AG20443 (cell line): ENCODE measurements around the gene JAKMIP1.
"Not testable (repeated sequence)": the region's sequence is repeated elsewhere in the genome, so short reads cannot be mapped to it uniquely, and the experiment has no call there.

Experiments
- DNase-seq: peaks from one replicate; pipeline ENCODE4 v3.0.0; 2012; ENCODE audit warnings: low spot score, mixed read lengths

The JAKMIP1 gene

GRCh38 chr4:6229095-6229494, 28.7 kb upstream of the JAKMIP1 start:
- no peak for DNase-seq

- DNase-seq = no peak
Observed at GRCh38 chr4:6228158-6229067, 28.1 kb upstream of the JAKMIP1 start.

GRCh38 chr4:6227412-6228157, 27.2 kb upstream of the JAKMIP1 start:
- DNase-seq = peak; percentile 4

DNA sequence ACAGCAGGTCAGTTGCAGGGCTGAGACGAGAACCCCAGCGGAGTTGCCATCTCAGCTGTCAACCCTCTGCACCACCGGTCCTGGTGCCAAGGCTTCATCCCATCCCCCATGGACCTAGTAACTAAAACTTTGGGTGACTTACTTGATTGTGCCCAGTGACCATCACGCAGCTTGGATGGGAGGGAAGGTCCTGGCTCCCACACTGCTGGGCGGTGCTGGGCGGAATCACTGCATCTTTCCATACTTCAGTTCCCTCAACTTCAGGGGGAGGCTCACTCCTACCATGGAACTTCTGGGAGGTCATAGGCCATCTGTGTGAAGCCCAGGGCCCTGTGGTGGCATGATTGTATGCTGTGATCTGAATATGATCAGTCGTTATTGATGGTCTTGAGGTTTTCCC, 26.2 kb upstream of the JAKMIP1 start:
- peak; percentile 2 for DNase-seq

- DNase-seq = peak; percentile 48
Observed at GRCh38 chr4:6225469-6225868, 25.1 kb upstream of the JAKMIP1 start.

- no peak for DNase-seq
Observed at GRCh38 chr4:6224735-6225134, 24.4 kb upstream of the JAKMIP1 start.

- peak; percentile 4 for DNase-seq
Observed at GRCh38 chr4:6222761-6223292, 22.5 kb upstream of the JAKMIP1 start.

DNA sequence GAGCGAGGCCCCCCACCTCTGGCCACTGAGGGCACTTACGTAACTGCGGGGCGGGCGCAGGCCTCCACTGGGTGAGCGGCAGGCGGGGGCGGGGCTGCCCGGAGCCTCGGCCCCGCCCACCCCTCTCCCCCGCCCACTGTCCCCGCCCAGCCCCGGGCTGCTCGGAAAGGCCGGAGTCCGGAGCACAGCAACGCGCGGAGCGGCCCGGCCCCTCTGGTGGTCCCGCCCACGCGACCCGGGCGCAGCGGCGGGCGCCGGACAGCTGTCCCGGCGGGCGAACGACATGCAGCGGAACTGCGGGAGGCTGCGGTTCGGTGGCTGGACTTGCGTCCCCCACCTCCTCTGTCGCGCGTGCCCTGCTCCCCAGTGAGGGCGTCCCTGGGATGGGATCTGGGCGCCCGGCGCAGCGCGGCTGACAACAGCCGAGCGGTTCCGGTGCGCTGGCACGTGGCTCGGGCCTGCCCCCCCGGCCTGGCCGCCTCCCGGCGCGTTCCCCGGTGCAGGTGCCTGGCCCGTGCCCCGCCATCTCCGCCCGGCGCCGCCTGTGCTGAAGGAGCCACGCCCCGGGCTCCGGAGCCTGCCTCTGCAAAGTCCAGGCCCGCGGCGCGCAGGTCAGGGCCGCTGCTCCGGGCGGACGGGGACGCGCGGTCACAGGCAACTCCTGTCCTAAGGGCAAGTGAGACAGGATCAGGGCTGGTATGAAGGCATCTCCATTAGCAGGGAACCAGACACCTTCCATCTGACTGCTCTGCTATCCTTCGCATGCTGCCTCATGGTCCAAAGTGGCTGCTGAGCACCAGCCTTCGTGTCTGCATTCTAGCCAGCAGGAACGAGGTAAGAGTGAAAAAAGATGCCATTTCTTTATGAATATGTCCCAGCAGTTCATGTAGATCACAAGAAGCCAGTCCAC, 21.8 kb upstream of the JAKMIP1 start:
- peak; percentile 56 for DNase-seq

DNA sequence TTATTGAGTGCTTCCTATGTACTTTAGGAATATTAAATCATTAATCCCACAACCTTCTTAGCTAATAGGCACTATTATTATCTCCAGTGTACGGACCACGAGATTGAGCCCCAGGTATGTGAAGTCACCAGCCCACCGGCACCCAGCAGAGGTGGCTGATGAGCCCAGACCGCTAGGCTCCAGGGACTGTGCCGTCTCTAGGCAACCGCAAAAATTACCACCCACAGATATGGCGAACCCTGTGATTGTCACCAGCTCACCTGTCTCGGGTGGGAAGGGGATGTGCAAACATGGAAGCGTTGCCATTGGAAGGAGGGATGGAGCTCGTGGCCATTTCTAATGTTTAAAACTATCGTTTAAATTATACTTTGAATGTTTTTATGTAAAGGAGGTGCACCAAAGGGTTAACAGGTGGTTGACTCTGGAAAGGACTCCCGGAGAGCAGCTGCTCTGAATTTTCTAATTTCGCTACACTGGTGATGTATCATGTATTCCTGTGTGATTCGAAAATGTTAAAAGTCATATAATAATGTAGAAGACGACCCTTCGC, 21.0 kb upstream of the JAKMIP1 start:
- DNase-seq = no peak

DNA sequence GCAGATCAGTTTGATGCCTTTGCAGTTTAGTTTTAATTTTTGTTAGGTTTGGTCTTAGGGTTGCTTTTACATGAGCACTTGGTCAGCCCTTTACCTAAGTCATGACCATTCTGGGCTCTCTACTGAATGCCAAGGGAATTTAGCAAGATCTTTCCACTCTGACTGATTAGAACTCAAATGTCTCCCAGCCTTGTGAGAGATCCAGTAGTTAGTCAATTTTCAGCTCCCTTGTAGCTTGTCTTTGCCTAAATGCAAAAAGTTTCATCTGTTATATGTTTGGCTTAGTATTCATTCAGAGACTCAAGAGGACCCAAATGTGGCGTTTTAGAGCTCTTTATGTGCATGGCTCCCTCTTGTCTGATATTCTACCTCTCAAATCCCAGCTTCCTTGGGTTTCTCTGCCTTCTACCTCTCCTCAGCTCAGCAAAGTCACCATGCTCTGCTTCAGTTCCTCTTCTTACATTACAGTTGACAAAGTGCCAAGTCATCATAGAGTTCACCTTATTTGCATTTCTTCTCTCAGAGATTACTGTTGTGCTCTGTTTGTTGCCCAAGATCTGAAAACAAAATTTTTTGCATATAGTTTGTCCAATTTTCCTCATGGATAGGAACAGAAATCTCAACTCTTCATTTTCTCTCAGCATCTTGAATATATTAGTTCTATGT, 17.5 kb upstream of the JAKMIP1 start:
- DNase-seq = no peak

- DNase-seq = no peak
Observed at GRCh38 chr4:6216588-6216987, 16.2 kb upstream of the JAKMIP1 start.

DNA sequence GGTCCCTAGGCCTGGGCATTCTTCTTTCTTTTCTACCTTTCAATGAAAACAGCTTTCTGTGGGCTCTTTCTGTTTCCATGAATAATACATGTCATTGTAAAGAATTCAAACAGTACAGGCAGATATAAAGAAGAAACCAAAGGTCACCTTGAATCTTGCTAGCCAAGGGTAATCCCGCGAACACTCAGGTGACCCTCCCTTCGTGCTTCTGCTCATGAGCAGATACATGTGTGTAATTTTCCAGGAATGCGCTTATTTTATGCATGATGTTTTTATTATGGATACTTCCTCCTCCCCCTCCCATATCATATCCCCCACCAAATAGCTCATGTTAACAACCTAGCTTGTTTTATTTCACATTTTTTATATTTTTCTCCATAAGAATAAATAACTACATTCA, 9.6 kb upstream of the JAKMIP1 start:
- DNase-seq = no peak

DNA sequence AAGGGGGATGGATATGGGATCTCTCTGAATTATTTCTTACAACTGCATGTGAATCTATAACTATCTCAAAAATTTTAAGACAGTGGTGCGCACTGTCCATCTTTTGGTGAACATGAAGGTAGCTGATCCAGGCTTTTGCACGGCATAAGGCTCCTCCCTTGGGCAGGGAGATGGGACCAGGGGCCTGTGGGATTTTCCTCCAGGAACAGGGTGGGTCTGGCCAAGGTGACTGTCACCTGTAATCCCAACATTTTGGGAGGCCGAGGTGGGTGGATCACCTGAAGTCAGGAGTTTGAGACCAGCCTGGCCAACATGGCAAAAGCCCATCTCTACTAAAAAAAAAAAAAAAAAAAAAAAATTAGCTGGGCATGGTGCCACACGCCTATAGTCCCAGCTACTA, 8.9 kb upstream of the JAKMIP1 start:
- DNase-seq = not testable (repeated sequence)

DNA sequence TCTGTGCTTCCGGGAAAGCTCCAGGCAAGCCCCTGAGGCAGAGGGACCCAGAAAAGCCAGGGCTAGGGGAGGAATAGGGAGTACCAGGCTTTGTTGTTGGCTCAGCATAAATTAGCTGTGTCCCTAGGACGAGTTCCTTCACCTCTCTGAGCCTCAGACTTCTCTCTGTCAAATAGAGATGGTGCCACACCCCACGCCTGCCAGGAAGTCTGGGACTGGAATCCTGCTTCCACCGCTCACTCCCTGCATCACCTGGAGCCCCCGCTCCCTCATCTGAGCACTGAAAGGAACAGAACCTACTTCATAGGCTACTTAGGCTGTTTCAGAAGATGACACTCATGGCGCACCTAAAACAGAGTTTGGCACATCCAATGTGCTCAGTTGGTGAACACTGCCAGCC, 8.1 kb upstream of the JAKMIP1 start:
- DNase-seq = no peak

GRCh38 chr4:6207602-6208001, 7.3 kb upstream of the JAKMIP1 start:
- no peak for DNase-seq

GRCh38 chr4:6206771-6207290, 6.5 kb upstream of the JAKMIP1 start:
- no peak for DNase-seq

GRCh38 chr4:6205973-6206372, 5.6 kb upstream of the JAKMIP1 start:
- DNase-seq = no peak

DNA sequence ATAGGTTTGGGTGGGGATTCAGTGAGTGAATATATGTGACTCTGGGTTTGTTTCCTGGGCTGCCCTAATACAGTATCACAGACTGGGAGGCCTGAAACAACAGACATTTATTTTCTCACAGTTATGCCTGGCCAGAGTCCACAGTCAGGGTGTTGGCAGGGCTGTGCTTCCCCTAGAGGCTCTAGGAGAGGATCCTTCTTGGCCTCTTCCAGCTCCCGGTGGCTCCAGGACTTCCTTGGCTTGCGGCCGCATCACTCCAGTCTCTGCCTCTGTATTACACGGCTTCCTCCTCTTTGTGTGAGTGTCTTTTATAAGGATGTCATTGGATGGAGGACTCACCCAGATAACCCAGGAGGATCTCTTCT, 5.2 kb upstream of the JAKMIP1 start:
- no peak for DNase-seq

DNA sequence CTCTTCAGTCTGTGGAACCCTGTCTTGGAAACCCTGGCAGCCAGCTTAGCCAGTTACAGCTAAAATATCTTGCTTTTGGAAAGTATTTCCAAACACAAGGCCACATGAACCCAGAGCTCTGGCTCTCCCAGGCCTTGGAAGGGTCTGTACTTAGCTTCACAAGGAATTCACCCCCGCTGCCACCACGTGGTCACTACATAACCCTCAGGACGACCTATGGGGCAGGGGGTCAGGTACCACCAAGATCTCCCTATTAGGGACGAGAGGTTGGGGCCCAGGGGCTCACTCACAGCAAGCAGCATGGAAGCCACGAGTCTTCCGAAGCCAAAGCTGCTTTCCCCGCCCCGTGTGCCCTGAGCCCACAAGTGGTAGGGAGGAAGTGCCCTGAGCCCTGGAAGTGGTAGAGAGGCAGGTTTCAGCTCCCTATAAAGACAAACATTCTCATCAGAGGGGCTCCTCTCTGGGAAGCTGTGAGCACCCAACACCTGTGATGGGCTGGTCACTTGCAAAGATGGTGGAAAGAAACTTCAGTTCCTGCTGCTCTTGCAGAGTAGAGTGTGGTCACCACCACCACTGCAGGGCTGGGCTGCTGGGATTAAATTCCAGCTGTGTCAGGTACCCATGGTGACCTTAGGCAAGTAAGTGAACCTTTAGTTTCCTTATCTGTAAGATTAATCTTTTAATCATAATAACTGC, 4.7 kb upstream of the JAKMIP1 start:
- no peak for DNase-seq

DNA sequence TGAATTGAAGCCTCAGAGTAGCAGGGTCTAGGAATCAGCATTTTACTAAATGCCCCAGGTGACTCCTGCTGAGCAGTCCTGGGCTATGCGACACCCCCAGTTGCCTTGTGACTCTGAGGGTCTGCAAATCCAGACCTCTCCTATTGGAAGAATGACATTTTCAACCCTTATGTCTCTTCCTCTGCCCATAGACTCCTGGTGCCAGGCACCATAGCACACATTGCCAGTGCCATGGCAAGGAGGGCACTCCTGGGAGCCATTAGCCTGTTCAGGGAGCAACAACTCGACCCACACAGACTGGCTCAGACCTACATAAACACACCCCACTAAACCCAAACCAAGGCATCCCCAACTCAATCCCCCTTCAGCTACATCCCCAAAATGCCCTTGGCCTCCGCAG, 3.7 kb upstream of the JAKMIP1 start:
- no peak for DNase-seq
